HG03103 (cell line): ENCODE data around the gene CT45A2.
"Not testable (repeated sequence)": the region's sequence is repeated elsewhere in the genome, so short reads cannot be mapped to it uniquely, and the experiment has no call there.

ENCODE experiments used
- ATAC-seq: cut with Tn5 transposase; IDR thresholded peaks from one replicate; pipeline ENCODE4 v1.9.1; 2021; ENCODE audit warnings: low read depth; ENCODE audit not compliant: unreplicated experiment

The CT45A2 gene, protein sequence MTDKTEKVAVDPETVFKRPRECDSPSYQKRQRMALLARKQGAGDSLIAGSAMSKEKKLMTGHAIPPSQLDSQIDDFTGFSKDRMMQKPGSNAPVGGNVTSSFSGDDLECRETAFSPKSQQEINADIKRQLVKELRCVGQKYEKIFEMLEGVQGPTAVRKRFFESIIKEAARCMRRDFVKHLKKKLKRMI

GRCh38 chrX:135819912-135820311, at the start of gene CT45A2:
CT45A2 (minus strand) TSS chrX:135820012; CDS start chrX:135816265, 3,747 bp downstream.
- not testable (repeated sequence) for ATAC-seq

- not testable (repeated sequence) for ATAC-seq
Measured at GRCh38 chrX:135854438-135854837, 34.6 kb upstream of the CT45A2 start, which contains the start of gene CT45A8. CT45A8 (minus strand) TSS chrX:135854538; CDS start chrX:135850783, 3,755 bp downstream.

DNA sequence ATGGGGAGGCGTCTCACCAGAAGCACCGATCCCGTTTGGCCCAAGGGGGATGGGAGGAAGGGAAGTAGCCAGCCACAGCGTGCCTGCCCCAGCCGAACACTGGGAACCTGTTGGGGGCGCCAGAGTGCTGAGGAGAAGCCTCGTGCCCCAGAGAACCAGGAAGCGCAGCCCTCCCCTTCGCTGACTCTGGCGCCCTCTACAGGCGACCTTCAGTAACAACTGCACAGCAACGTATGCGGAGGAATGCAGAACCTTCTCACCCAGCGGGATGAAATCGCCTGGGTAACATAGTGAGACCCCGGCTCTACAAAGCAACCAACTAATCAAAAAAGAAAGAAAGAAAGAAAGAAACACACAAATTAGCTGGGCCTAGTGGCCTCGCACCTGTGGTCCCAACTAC, 17.4 kb upstream of the CT45A2 start, which contains the start of gene CT45A7:
Gene CT45A7 (minus strand): TSS at position 101 of the 400 bp plus-strand sequence. CDS start 3,747 bp downstream, outside the sequence.
- ATAC-seq, result not testable (repeated sequence)

GRCh38 chrX:135802687-135803086, 17.1 kb downstream of the CT45A2 start, which contains the start of gene CT45A6:
CT45A6 (minus strand) TSS chrX:135802787; CDS start chrX:135798993, 3,794 bp downstream.
- not testable (repeated sequence) for ATAC-seq

DNA sequence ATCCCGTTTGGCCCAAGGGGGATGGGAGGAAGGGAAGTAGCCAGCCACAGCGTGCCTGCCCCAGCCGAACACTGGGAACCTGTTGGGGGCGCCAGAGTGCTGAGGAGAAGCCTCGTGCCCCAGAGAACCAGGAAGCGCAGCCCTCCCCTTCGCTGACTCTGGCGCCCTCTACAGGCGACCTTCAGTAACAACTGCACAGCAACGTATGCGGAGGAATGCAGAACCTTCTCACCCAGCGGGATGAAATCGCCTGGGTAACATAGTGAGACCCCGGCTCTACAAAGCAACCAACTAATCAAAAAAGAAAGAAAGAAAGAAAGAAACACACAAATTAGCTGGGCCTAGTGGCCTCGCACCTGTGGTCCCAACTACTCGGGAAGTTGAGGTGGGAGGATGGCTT, 34.4 kb downstream of the CT45A2 start, which contains the start of gene CT45A5:
Gene CT45A5 (minus strand): TSS at position 101 of the 400 bp plus-strand sequence. CDS start 3,774 bp downstream, outside the sequence.
- ATAC-seq, result not testable (repeated sequence)

GRCh38 chrX:135768091-135768490, 51.7 kb downstream of the CT45A2 start, which contains the start of gene CT45A3:
CT45A3 (minus strand) TSS chrX:135768191; CDS start chrX:135764444, 3,747 bp downstream.
- ATAC-seq, result not testable (repeated sequence)
